CD14-positive monocyte (primary cell): ENCODE measurements around the gene CCDC33. TPM values are rescaled to one million over a fixed set of nuclear protein-coding genes. Genes with fewer than 3 reads are reported as not detected.

Experiments used
- DNase-seq, 3 donors: peaks; one replicate each; pipeline ENCODE4 v3.0.0-alpha.2; 2011 to 2022
- H2AFZ ChIP-seq: 2 replicates; pipeline ENCODE4 v1.6.0; 2012; ENCODE audit warnings: mild to moderate bottlenecking, low read depth, low read length, inconsistent platforms; ENCODE audit not compliant: insufficient read depth, poor library complexity, severe bottlenecking
- H3K27ac ChIP-seq, 2 donors: 1 replicate in 1 of 2; 2 replicates in 1 of 2; pipeline ENCODE4 v1.5.1; 2012 to 2013; ENCODE audit warnings: low read length in 2 of 2, control low read depth in 1 of 2, inconsistent platforms in 1 of 2, low read depth in 1 of 2, mild to moderate bottlenecking in 1 of 2
- H3K27me3 ChIP-seq, 2 donors: one replicate each; pipeline versions ENCODE4 v1.6.0 to v1.6.1; 2011 to 2013; ENCODE audit warnings: low read length in 2 of 2; ENCODE audit not compliant: control insufficient read depth in 2 of 2, insufficient read depth in 2 of 2
- H3K36me3 ChIP-seq, 2 donors: replicated peaks in 1 of 2; 1 replicate in 1 of 2; 2 replicates in 1 of 2; pipeline versions ENCODE4 v1.5.1 to v1.6.1; 2012 to 2013; ENCODE audit warnings: low read length in 2 of 2, control low read depth in 1 of 2, inconsistent platforms in 1 of 2, mild to moderate bottlenecking in 1 of 2; ENCODE audit not compliant: insufficient read depth in 2 of 2, control insufficient read depth in 1 of 2
- H3K4me1 ChIP-seq, 2 donors: 1 replicate in 1 of 2; 2 replicates in 1 of 2; pipeline versions ENCODE4 v1.5.1 to v1.6.1; 2012 to 2013; ENCODE audit warnings: low read length in 2 of 2, control low read depth in 1 of 2, inconsistent platforms in 1 of 2, mild to moderate bottlenecking in 1 of 2, moderate library complexity in 1 of 2; ENCODE audit not compliant: insufficient read depth in 2 of 2, control insufficient read depth in 1 of 2
- H3K4me2 ChIP-seq: replicated peaks from 2 replicates; pipeline ENCODE3; 2012; ENCODE audit warnings: low read length, moderate library complexity, mild to moderate bottlenecking; ENCODE audit not compliant: poor library complexity, severe bottlenecking; ENCODE audit errors: extremely low read depth
- H3K4me3 ChIP-seq, 3 experiments: fragments of 200-600 bp in 1 of 3; sonication (generic) in 1 of 3; replicated peaks in 1 of 3; 1 replicate in 2 of 3; 2 replicates in 1 of 3; pipeline ENCODE4 v1.5.1; 2011 to 2013; ENCODE audit warnings: low read length in 3 of 3, mild to moderate bottlenecking in 3 of 3, control low read depth in 2 of 3, low read depth in 2 of 3, inconsistent platforms in 1 of 3, moderate library complexity in 1 of 3
- H3K79me2 ChIP-seq: 2 replicates; pipeline ENCODE4 v1.6.0; 2012; ENCODE audit warnings: mild to moderate bottlenecking, control low read depth, inconsistent platforms, low read length, moderate library complexity; ENCODE audit not compliant: insufficient read depth
- H3K9ac ChIP-seq: 2 replicates; pipeline ENCODE4 v1.6.0; 2017; ENCODE audit warnings: low read length, mild to moderate bottlenecking; ENCODE audit not compliant: insufficient read depth, poor library complexity, severe bottlenecking
- H3K9me3 ChIP-seq, 2 donors: replicated peaks in 1 of 2; 1 replicate in 1 of 2; 2 replicates in 1 of 2; pipeline versions ENCODE4 v1.5.1 to v1.6.1; 2012 to 2013; ENCODE audit warnings: low read length in 2 of 2, control low read depth in 1 of 2; ENCODE audit not compliant: control insufficient read depth in 1 of 2, insufficient read depth in 1 of 2
- H4K20me1 ChIP-seq: 2 replicates; pipeline ENCODE4 v1.6.0; 2012; ENCODE audit warnings: mild to moderate bottlenecking, low read length, control low read depth, moderate library complexity; ENCODE audit not compliant: insufficient read depth
- H3K27ac Mint-ChIP-seq, 7 donors: one replicate each; pipeline ENCODE4 v1.8.0; 2020; ENCODE audit warnings: mild to moderate bottlenecking in 7 of 7, mixed read lengths in 7 of 7, moderate library complexity in 6 of 7, inconsistent platforms in 2 of 7
- H3K27me3 Mint-ChIP-seq, 3 donors: one replicate each; pipeline ENCODE4 v1.8.0; 2021 to 2022; ENCODE audit warnings: low read depth in 3 of 3, mild to moderate bottlenecking in 3 of 3, mixed read lengths in 3 of 3, moderate library complexity in 3 of 3, inconsistent platforms in 1 of 3
- H3K36me3 Mint-ChIP-seq, 2 donors: one replicate each; pipeline ENCODE4 v1.8.0; 2020; ENCODE audit warnings: mixed read lengths in 2 of 2, inconsistent platforms in 1 of 2, mild to moderate bottlenecking in 1 of 2
- H3K4me1 Mint-ChIP-seq: one replicate; pipeline ENCODE4 v1.8.0; 2020; ENCODE audit warnings: mild to moderate bottlenecking, mixed read lengths
- H3K4me3 Mint-ChIP-seq, 2 donors: one replicate each; pipeline ENCODE4 v1.8.0; 2020; ENCODE audit warnings: mild to moderate bottlenecking in 2 of 2, mixed read lengths in 2 of 2, moderate library complexity in 1 of 2
- H3K9me3 Mint-ChIP-seq, 7 donors: one replicate each; pipeline ENCODE4 v1.8.0; 2020 to 2022; ENCODE audit warnings: mixed read lengths in 7 of 7, mild to moderate bottlenecking in 6 of 7, moderate library complexity in 6 of 7, inconsistent platforms in 2 of 7
- WGBS: methylation state at CpG from one replicate; pipeline ENCODE4 v1.1.5; 2013; ENCODE audit warnings: missing lambda C conversion rate; ENCODE audit not compliant: insufficient coverage; 5-methylcytosine and 5-hydroxymethylcytosine counted together
- intact Hi-C, 2 donors: fragments of 100-400 bp; cut with micrococcal nuclease; formaldehyde crosslinking; loops; one replicate each; pipeline versions ENCODE4 v1.15.0 to v1.15.1; 2023
- polyA plus RNA-seq, 3 donors: library from polyadenylated mRNA; depleted of rRNA in 1 of 3; unstranded in 2 of 3; stranded (reverse) in 1 of 3; fragments of 300-500 nt in 2 of 3; fragments of >200 nt in 1 of 3; fragmentation: Illumina TruSeq in 2 of 3; gene quantifications; 1 replicate in 2 of 3; 2 replicates in 1 of 3; pipeline ENCODE4 v1.2.3, GENCODE V29; 2012 to 2021
- TF ChIP-seq, protein P1 (sequence below): fragments of 200-600 bp; IDR thresholded peaks from one replicate; pipeline ENCODE4 v1.8.0; 2022; ENCODE audit warnings: antibody characterized with exemption, mild to moderate bottlenecking

CCDC33 gene
- polyA plus RNA-seq, 3 donors: not detected

DNA sequence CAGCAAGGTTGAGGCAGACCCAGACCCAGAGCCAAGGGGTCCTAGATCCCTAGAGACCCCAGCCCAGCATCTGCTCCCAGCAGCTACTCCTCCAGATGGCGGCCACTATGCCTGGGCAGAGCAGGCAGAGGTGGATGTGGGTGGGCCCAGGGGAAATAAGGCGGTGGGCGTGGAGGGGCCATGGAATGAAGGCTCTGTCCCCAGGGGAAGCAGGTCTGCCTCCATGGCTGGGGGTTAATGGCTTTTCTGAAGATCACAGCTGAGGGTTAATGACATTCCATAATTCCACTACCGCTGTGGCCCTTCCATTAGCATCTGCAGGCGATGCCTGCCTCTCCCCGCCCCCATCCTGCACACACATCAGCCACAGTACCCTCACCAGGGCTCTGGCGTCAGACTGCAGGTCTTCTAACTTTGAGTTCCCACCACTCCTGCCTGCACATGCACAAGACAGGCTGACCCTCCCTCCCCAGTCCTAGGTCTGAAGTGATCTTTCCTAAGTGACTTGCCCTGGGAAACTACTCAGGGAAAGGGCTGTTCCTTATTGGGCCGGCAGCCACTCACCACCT, 41.2 kb downstream of the CCDC33 start:
- H3K4me2 ChIP-seq: no peak overlapping the region
- no peak for DNase-seq
- 80% methylated on average over 7 of the region's 8 CpGs for WGBS

DNA sequence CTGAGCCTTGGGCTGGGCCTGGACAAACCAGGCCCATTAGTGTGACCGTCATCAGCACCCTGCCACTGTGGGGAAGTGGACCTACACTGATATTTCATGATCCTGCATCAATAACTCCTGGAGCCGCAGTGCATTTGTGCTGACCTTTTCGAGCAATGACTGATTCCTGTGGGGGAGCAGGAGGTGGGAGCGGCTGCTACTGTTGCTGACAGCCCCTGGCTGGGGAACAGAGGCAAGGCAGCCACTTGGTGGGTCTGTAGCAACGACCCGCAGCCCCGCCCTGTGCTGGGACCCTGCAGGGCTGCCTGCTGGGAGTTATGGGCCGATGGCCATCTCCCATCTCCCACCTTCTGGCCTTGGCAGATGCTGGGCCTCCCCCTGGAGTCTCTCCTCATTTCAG, 42.1 kb downstream of the CCDC33 start:
- no peak overlapping the region for H3K4me3 ChIP-seq
- H3K9ac ChIP-seq: no peak overlapping the region
- no peaks in the 10 kb centered on the region for H3K36me3 ChIP-seq
- H3K4me1 ChIP-seq: no peaks in the 10 kb centered on the region
- Mint-ChIP-seq H3K4me3 (no peak overlapping the region), H3K36me3 (no peaks in the 10 kb centered on the region), H3K27ac (no peak overlapping the region), H3K27me3 (peaks cover 3 to 8% (median 4%) of the 10 kb centered on the region in 3 donors), H3K9me3 (no peaks in the 10 kb centered on the region), H3K4me1 (no peaks in the 10 kb centered on the region)
- H4K20me1 ChIP-seq: no peaks in the 10 kb centered on the region
- no peaks in the 10 kb centered on the region for H3K9me3 ChIP-seq
- DNase-seq: no peak
- no peaks in the 10 kb centered on the region for H3K79me2 ChIP-seq
- no peaks in the 10 kb centered on the region for H3K27me3 ChIP-seq
- H3K27ac ChIP-seq: no peak overlapping the region
- no peak overlapping the region for H3K4me2 ChIP-seq
- intact Hi-C loops: no loop called here
- TF ChIP-seq, protein P1, sequence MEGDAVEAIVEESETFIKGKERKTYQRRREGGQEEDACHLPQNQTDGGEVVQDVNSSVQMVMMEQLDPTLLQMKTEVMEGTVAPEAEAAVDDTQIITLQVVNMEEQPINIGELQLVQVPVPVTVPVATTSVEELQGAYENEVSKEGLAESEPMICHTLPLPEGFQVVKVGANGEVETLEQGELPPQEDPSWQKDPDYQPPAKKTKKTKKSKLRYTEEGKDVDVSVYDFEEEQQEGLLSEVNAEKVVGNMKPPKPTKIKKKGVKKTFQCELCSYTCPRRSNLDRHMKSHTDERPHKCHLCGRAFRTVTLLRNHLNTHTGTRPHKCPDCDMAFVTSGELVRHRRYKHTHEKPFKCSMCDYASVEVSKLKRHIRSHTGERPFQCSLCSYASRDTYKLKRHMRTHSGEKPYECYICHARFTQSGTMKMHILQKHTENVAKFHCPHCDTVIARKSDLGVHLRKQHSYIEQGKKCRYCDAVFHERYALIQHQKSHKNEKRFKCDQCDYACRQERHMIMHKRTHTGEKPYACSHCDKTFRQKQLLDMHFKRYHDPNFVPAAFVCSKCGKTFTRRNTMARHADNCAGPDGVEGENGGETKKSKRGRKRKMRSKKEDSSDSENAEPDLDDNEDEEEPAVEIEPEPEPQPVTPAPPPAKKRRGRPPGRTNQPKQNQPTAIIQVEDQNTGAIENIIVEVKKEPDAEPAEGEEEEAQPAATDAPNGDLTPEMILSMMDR: no peak
- WGBS: 74% methylated on average over 7 of the region's 8 CpGs
- no peak overlapping the region for H2AFZ ChIP-seq

More for the DNA sequence above, 41.2 kb downstream of the CCDC33 start:
- H3K79me2 ChIP-seq: no peaks in the 10 kb centered on the region
- H3K27me3 Mint-ChIP-seq: peaks cover 4 to 9% (median 7%) of the 10 kb centered on the region in 3 donors
- intact Hi-C loops: no loop called here
- no peaks in the 10 kb centered on the region for H3K4me1 Mint-ChIP-seq
- no peaks in the 10 kb centered on the region for H3K9me3 Mint-ChIP-seq
- H3K9me3 ChIP-seq: no peaks in the 10 kb centered on the region
- no peaks in the 10 kb centered on the region for H3K4me1 ChIP-seq
- no peak overlapping the region for H3K4me3 Mint-ChIP-seq
- H3K9ac ChIP-seq: no peak overlapping the region
- TF ChIP-seq, protein P1: no peak
- no peak overlapping the region for H3K27ac Mint-ChIP-seq
- H2AFZ ChIP-seq: no peak overlapping the region
- H3K36me3 ChIP-seq: no peaks in the 10 kb centered on the region
- H4K20me1 ChIP-seq: no peaks in the 10 kb centered on the region
- H3K36me3 Mint-ChIP-seq: no peaks in the 10 kb centered on the region
- no peak overlapping the region for H3K4me3 ChIP-seq
- no peaks in the 10 kb centered on the region for H3K27me3 ChIP-seq
- no peak overlapping the region for H3K27ac ChIP-seq
